AG04449 (cell line): ENCODE results near the gene PEF1.

Experiments used
- CTCF ChIA-PET: fragments of 350-600 bp; formaldehyde crosslinking; extraction: SDS; loops from one replicate; lab custom pipeline; 2021; ENCODE audit warnings: antibody characterized with exemption; lab: Yijun Ruan, JAX
- POLR2A ChIA-PET: fragments of 400-600, 350-600 bp; formaldehyde crosslinking; extraction: SDS; loops from one replicate; lab custom pipeline; 2020; ENCODE audit warnings: antibody characterized with exemption, inconsistent platforms; lab: Yijun Ruan, JAX
- DNase-seq: peaks from one replicate; pipeline ENCODE4 v3.0.0-alpha.2; 2010; ENCODE audit warnings: low read depth, low spot score
- H3K4me3 ChIP-seq: 2 replicates; pipeline ENCODE4 v1.5.1; 2011; ENCODE audit warnings: low read depth, mild to moderate bottlenecking, control low read depth, low read length
- CTCF ChIP-seq: IDR thresholded peaks from one replicate; pipeline ENCODE4 v1.5.1; 2011; ENCODE audit warnings: mild to moderate bottlenecking, moderate library complexity, low read length, control low read depth, inconsistent platforms; ENCODE audit not compliant: insufficient read depth; ENCODE audit errors: missing control alignments

Gene PEF1

GRCh38 chr1:31681415-31681814 is 36.7 kb upstream of the PEF1 start:
- POLR2A ChIA-PET: interaction anchor here (0.7 kb wide), 1 partner anchor 23 kb away, joined by 3 read pairs; the partner anchor contains the start of gene COL16A1
- CTCF ChIA-PET: interaction anchor here (1.4 to 3.6 kb wide), 5 partner anchors 9 to 35 kb away, joined by 3 to 14 read pairs (median 4); no protein-coding TSS in a partner anchor
- H3K4me3 ChIP-seq: no peak overlapping the region

GRCh38 chr1:31679676-31680230 is 35.1 kb upstream of the PEF1 start:
- H3K4me3 ChIP-seq: no peak overlapping the region
- no peak for DNase-seq
- no peak for TF ChIP-seq CTCF
- ChIA-PET CTCF (interaction anchor here (1.1 to 4.3 kb wide), 8 partner anchors 11 to 109 kb away, joined by 3 to 33 read pairs (median 7); no protein-coding TSS in a partner anchor), POLR2A (interaction anchor here (0.8 kb wide), 1 partner anchor 24 kb away, joined by 3 read pairs; the partner anchor contains the start of gene COL16A1)

More at GRCh38 chr1:31681415-31681814, 36.7 kb upstream of the PEF1 start:
- no peak for DNase-seq
- TF ChIP-seq CTCF: no peak

- ChIA-PET POLR2A (interaction anchor here (0.8 kb wide), 1 partner anchor 25 kb away, joined by 3 read pairs; the partner anchor contains the start of gene COL16A1), CTCF (interaction anchor here (0.9 to 4.3 kb wide), 10 partner anchors 9 to 110 kb away, joined by 3 to 33 read pairs (median 5); partner anchors contain the start of gene COL16A1)
- DNase-seq: no peak
- no peak overlapping the region for H3K4me3 ChIP-seq
- TF ChIP-seq CTCF: no peak
Measured at GRCh38 chr1:31679091-31679490, 34.4 kb upstream of the PEF1 start.

GRCh38 chr1:31678681-31679080 is 34.0 kb upstream of the PEF1 start:
- POLR2A ChIA-PET: no interaction called here
- no peak overlapping the region for H3K4me3 ChIP-seq
- DNase-seq: no peak
- CTCF ChIA-PET: interaction anchor here (0.9 to 4.3 kb wide), 10 partner anchors 9 to 108 kb away, joined by 3 to 33 read pairs (median 4); partner anchors contain the start of gene COL16A1
- no peak for TF ChIP-seq CTCF

- H3K4me3 ChIP-seq: no peak overlapping the region
- no peak for TF ChIP-seq CTCF
- CTCF ChIA-PET: interaction anchor here (0.6 to 4.3 kb wide), 9 partner anchors 8 to 142 kb away, joined by 3 to 33 read pairs (median 3); partner anchors contain the start of gene COL16A1
- no peak for DNase-seq
- POLR2A ChIA-PET: interaction anchor here (0.9 kb wide), 1 partner anchor 24 kb away, joined by 3 read pairs; no protein-coding TSS in a partner anchor
Measured at GRCh38 chr1:31677949-31678348, 33.3 kb upstream of the PEF1 start.

- DNase-seq: no peak
- POLR2A ChIA-PET: interaction anchor here (0.9 kb wide), 1 partner anchor 23 kb away, joined by 3 read pairs; no protein-coding TSS in a partner anchor
- no peak overlapping the region for H3K4me3 ChIP-seq
- CTCF ChIA-PET: interaction anchor here (0.6 to 4.3 kb wide), 6 partner anchors 14 to 143 kb away, joined by 3 to 33 read pairs (median 4); no protein-coding TSS in a partner anchor
- TF ChIP-seq CTCF: no peak
Measured at GRCh38 chr1:31677401-31677800, 32.7 kb upstream of the PEF1 start.
